Measurements from ENCODE around the gene MAGEE1. TPM values are rescaled to one million over a fixed set of nuclear protein-coding genes. Genes with fewer than 3 reads are reported as not detected.

The MAGEE1 gene
- total RNA-seq: 12.6 TPM

GRCh38 chrX:76427560-76428242, at the start of gene MAGEE1:
Gene MAGEE1, plus strand, starts transcription at chrX:76427710. Its CDS starts 221 bp downstream, at chrX:76427931.
- DNase-seq: peak; percentile 65

GRCh38 chrX:76398970-76399369, 28.5 kb upstream of the MAGEE1 start:
- no peak for DNase-seq

- DNase-seq: no peak
These were observed 19.7 kb upstream of the MAGEE1 start for GRCh38 chrX:76407795-76408194.

GRCh38 chrX:76420237-76420636, 7.3 kb upstream of the MAGEE1 start:
- no peak for DNase-seq

GRCh38 chrX:76428243-76429130, 977 bp downstream of the MAGEE1 start:
- DNase-seq: peak; percentile 7

- DNase-seq: no peak
These were observed 5.7 kb downstream of the MAGEE1 start for GRCh38 chrX:76433219-76433618.

GRCh38 chrX:76434103-76434741, 6.7 kb downstream of the MAGEE1 start:
- no peak for DNase-seq

GRCh38 chrX:76439188-76439587, 11.7 kb downstream of the MAGEE1 start:
- no peak for DNase-seq

- DNase-seq: no peak
These were observed 26.4 kb downstream of the MAGEE1 start for GRCh38 chrX:76453737-76454406.

GRCh38 chrX:76454456-76454927, 27.0 kb downstream of the MAGEE1 start:
- DNase-seq: no peak

GRCh38 chrX:76477353-76477752, 49.8 kb downstream of the MAGEE1 start:
- DNase-seq: no peak

All from occipital lobe (tissue), 2 donors.